ENCODE data around the gene ZSCAN21. TPM values are rescaled to one million over a fixed set of nuclear protein-coding genes. Genes with fewer than 3 reads are reported as not detected.

ZSCAN21 gene
- total RNA-seq, 8 experiments from 2014 or later = 5.9 to 19.5 (median 16.1) TPM

- 80 to 100% (median 93%) methylated on average over 1 to 5 of the region's 5 CpGs; no CpG with 5 or more reads in 6 of the 10 experiments for WGBS, 10 experiments
- no peak overlapping the region for H3K4me3 ChIP-seq
- in situ Hi-C loops (cut with MboI; ENCODE audit: low pct_unique_long_range_greater_than_20kb in 2 of 9, low sequenced_read_pairs in 9 of 9, unreplicated experiment in 9 of 9) = no loop called here
- no peak overlapping the region for H3K27ac ChIP-seq
- no peak for ATAC-seq (replicated peaks in 6 of 8)
- no peaks in the 10 kb centered on the region for H3K4me1 ChIP-seq (replicated peaks in 1 of 2)
Observed at GRCh38 chr7:100069991-100070390, 20.4 kb downstream of the ZSCAN21 start.

DNA sequence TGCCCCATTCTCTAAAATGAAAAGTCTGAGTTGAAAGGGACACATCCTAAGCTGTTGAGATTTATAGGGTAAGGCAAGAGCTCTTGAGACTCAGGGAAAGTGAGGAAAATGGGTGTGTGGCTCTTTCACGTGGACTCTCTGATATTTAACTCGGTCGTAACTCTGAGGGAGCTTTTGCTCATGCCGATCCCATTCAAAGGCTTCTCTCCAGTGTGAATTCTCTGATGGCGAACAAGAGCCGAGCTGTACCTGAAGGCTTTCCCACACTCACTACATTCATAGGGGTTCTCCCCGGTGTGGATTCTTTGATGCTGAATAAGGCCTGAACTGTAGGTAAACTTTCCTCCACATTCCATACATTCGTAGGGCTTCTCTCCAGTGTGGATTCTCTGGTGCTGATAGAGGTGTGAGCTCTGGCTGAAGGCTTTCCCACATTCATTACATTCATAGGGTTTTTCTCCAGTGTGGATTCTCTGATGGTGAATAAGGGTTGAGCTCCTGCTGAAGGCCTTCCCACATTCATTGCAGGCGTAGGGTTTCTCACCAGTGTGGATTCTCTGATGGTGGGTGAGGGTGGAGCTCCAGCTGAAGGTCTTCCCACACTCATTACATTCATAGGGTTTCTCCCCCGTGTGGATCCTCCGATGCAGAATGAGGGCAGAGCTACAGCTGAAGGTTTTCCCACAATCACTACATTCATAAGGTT, 21.6 kb downstream of the ZSCAN21 start:
- 92 to 100% (median 99%) methylated on average over 1 to 10 of the region's 11 CpGs; no CpG with 5 or more reads in 1 of the 10 experiments for WGBS, 10 experiments
- no peak overlapping the region for H3K27ac ChIP-seq
- H3K4me1 ChIP-seq (replicated peaks in 1 of 2) = no peaks in the 10 kb centered on the region
- H3K4me3 ChIP-seq = no peak overlapping the region
- ATAC-seq (replicated peaks in 6 of 8) = no peak
- in situ Hi-C loops (cut with MboI; ENCODE audit: low pct_unique_long_range_greater_than_20kb in 2 of 9, low sequenced_read_pairs in 9 of 9, unreplicated experiment in 9 of 9) = no loop called here

DNA sequence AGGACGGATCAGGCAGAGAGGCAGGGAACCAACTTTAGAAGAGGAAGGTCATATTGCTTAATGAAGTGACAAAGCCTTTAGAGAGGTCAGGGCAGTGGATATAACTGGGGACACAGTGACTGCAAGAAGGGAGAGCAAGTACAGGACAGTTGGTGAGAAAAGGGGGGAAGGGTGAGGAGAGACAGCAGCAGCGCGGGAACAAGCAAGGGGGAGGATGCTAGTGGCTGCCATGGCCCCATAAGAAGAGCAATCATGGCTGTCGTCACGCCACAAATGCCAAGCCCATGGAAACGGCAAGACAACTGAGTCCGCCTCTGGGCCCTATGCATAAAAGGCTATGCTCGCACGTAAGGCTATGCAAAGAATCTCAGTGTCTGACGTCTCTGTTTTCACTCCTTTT, 22.9 kb downstream of the ZSCAN21 start:
- Histone ChIP-seq H3K4me1 (replicated peaks in 1 of 2) (no peaks in the 10 kb centered on the region), H3K27ac (no peak overlapping the region), H3K4me3 (no peak overlapping the region)
- no peak for ATAC-seq (replicated peaks in 6 of 8)
- in situ Hi-C loops (cut with MboI; ENCODE audit: low pct_unique_long_range_greater_than_20kb in 2 of 9, low sequenced_read_pairs in 9 of 9, unreplicated experiment in 9 of 9) = no loop called here
- WGBS, 10 experiments = 91 to 100% (median 95%) methylated on average over 4 to 9 of the region's 10 CpGs

- peaks cover 0 to under 1% of the 10 kb centered on the region in 2 donors for H3K4me1 ChIP-seq (replicated peaks in 1 of 2)
- no peak overlapping the region for H3K27ac ChIP-seq
- 82 to 100% (median 98%) methylated on average over 1 to 7 of the region's 7 CpGs; no CpG with 5 or more reads in 2 of the 10 experiments for WGBS, 10 experiments
- H3K4me3 ChIP-seq = no peak overlapping the region
- in situ Hi-C loops (cut with MboI; ENCODE audit: low pct_unique_long_range_greater_than_20kb in 2 of 9, low sequenced_read_pairs in 9 of 9, unreplicated experiment in 9 of 9) = no loop called here
- no peak for ATAC-seq (replicated peaks in 6 of 8)
Observed at GRCh38 chr7:100074841-100075240, 25.3 kb downstream of the ZSCAN21 start.

GRCh38 chr7:100075418-100075817, 25.8 kb downstream of the ZSCAN21 start:
- in situ Hi-C loops (cut with MboI; ENCODE audit: low pct_unique_long_range_greater_than_20kb in 2 of 9, low sequenced_read_pairs in 9 of 9, unreplicated experiment in 9 of 9) = no loop called here
- 96 to 100% (median 100%) methylated on average over 1 to 6 of the region's 6 CpGs; no CpG with 5 or more reads in 2 of the 10 experiments for WGBS, 10 experiments
- ATAC-seq (replicated peaks in 6 of 8) = no peak

GRCh38 chr7:100077205-100077604, 27.6 kb downstream of the ZSCAN21 start:
- in situ Hi-C loops (cut with MboI; ENCODE audit: low pct_unique_long_range_greater_than_20kb in 2 of 9, low sequenced_read_pairs in 9 of 9, unreplicated experiment in 9 of 9) = no loop called here
- no peak overlapping the region for H3K4me3 ChIP-seq
- WGBS, 10 experiments = 80 to 100% (median 97%) methylated on average over 1 to 4 of the region's 4 CpGs; no CpG with 5 or more reads in 2 of the 10 experiments
- H3K4me1 ChIP-seq (replicated peaks in 1 of 2) = peaks cover 6 to 8% of the 10 kb centered on the region in 2 donors
- H3K27ac ChIP-seq = no peak overlapping the region
- ATAC-seq (replicated peaks in 6 of 8) = no peak

More at GRCh38 chr7:100075418-100075817, 25.8 kb downstream of the ZSCAN21 start:
- Histone ChIP-seq H3K27ac (no peak overlapping the region), H3K4me1 (replicated peaks in 1 of 2) (peaks cover 5 to 6% of the 10 kb centered on the region in 2 donors), H3K4me3 (no peak overlapping the region)

DNA sequence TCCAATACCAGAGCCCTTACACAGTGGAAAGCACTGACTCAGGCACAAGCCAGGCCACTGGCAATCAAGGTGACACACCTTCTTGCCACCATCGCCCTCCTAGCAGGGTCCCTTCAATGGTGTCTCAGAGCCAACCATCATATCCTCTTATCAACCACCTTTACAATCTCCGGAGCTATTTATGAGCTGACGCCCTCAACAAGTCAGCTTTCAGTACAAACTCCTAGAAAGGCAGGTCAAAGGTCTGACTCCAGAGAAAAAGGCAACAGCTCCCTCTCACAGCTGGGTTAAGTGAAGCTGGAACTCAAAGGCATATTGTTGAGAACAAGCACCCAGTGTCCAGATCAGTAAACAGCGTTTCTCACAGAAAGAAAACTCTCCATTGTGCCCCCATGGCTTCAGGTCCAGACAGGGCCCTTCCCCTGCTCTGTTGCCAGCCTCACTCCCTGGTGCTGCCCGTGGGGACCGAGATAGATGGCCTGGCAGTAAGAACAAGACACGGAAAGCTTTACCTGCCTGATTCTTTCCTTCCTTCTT, 29.5 kb downstream of the ZSCAN21 start:
- 67 to 100% (median 94%) methylated on average over 1 to 6 of the region's 7 CpGs; no CpG with 5 or more reads in 1 of the 10 experiments for WGBS, 10 experiments
- no peak overlapping the region for H3K4me3 ChIP-seq
- no peak for ATAC-seq (replicated peaks in 6 of 8)
- no peak overlapping the region for H3K27ac ChIP-seq
- H3K4me1 ChIP-seq (replicated peaks in 1 of 2) = peaks cover 8 to 12% of the 10 kb centered on the region in 2 donors
- in situ Hi-C loops (cut with MboI; ENCODE audit: low pct_unique_long_range_greater_than_20kb in 2 of 9, low sequenced_read_pairs in 9 of 9, unreplicated experiment in 9 of 9) = no loop called here

DNA sequence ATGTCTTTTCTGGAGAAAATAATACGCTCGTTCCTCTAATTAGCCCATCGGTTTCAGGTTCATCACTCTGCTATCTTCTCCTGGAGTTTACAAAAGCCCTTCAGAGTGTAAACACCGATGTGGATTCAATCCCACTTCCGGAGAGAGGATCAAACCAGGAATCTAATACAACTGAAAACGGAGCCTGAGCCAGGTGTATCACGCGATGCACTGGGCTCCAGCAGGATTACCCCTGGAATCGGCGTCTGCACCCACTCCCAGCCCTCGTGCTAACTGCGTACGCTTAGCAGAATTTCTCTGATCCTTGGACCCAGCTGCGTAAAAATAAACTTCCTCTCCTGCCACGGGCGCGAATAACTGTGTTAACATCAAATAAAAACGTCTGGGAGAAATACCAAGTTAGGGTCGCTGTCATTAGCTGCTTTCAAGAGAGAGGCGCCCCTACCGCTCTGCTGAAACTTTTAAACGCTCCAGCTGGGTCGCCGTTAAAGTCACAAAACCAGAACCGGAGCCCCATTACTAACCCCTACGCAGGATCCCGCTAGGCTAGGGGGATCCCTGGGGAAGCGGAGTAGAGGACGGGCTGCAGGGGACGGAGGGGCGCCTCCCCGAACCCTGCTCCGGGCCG, 31.4 kb downstream of the ZSCAN21 start:
- ATAC-seq (replicated peaks in 6 of 8) = peak in 3 of 8 experiments; percentile 5 to 16 (median 11)

GRCh38 chr7:100081535-100082102, 32.0 kb downstream of the ZSCAN21 start, which contains the start of gene ZNF3:
Gene ZNF3 (minus strand): TSS chr7:100081723. CDS start chr7:100077357, 4,366 bp downstream.
- in situ Hi-C loops (cut with MboI; ENCODE audit: low pct_unique_long_range_greater_than_20kb in 2 of 9, low sequenced_read_pairs in 9 of 9, unreplicated experiment in 9 of 9) = no loop called here
- peak; percentile 58 to 84 (median 82) for ATAC-seq (replicated peaks in 6 of 8)
- WGBS, 10 experiments = 0% methylated on average over 4 to 15 of the region's 55 CpGs; no CpG with 5 or more reads in 8 of the 10 experiments
- Histone ChIP-seq H3K4me1 (replicated peaks in 1 of 2) (peaks cover 8 to 12% of the 10 kb centered on the region in 2 donors), H3K27ac (peak within 1 kb of the TSS; percentile 97 to 98), H3K4me3 (peak within 1 kb of the TSS; percentile 81 to 95 (median 92))

More for the DNA sequence above, 31.4 kb downstream of the ZSCAN21 start:
- peak overlapping the region; percentile 97 to 98 for H3K27ac ChIP-seq
- peak overlapping the region; percentile 81 to 95 (median 92) for H3K4me3 ChIP-seq
- peaks cover 8 to 12% of the 10 kb centered on the region in 2 donors for H3K4me1 ChIP-seq (replicated peaks in 1 of 2)
- in situ Hi-C loops (cut with MboI; ENCODE audit: low pct_unique_long_range_greater_than_20kb in 2 of 9, low sequenced_read_pairs in 9 of 9, unreplicated experiment in 9 of 9) = no loop called here
- 0 to 13% (median 3%) methylated on average over 3 to 24 of the region's 34 CpGs; no CpG with 5 or more reads in 1 of the 10 experiments for WGBS, 10 experiments

GRCh38 chr7:100082978-100083377, 33.4 kb downstream of the ZSCAN21 start:
- Histone ChIP-seq H3K4me1 (replicated peaks in 1 of 2) (peaks cover 8 to 14% of the 10 kb centered on the region in 2 donors), H3K4me3 (peak overlapping the region in 4 of 5 donors; percentile 81 to 95 (median 90)), H3K27ac (peak overlapping the region; percentile 49 to 91)
- in situ Hi-C loops (cut with MboI; ENCODE audit: low pct_unique_long_range_greater_than_20kb in 2 of 9, low sequenced_read_pairs in 9 of 9, unreplicated experiment in 9 of 9) = no loop called here
- WGBS, 10 experiments = 36 to 86% (median 61%) methylated on average over 3 to 4 of the region's 4 CpGs; no CpG with 5 or more reads in 2 of the 10 experiments
- ATAC-seq (replicated peaks in 6 of 8) = peak in 2 of 8 experiments; percentile 5 to 8

- no peak for ATAC-seq (replicated peaks in 6 of 8)
- Histone ChIP-seq H3K4me3 (no peak overlapping the region), H3K4me1 (replicated peaks in 1 of 2) (peaks cover 10 to 18% of the 10 kb centered on the region in 2 donors), H3K27ac (no peak overlapping the region)
- in situ Hi-C loops (cut with MboI; ENCODE audit: low pct_unique_long_range_greater_than_20kb in 2 of 9, low sequenced_read_pairs in 9 of 9, unreplicated experiment in 9 of 9) = no loop called here
- WGBS, 10 experiments = 56 to 100% (median 86%) methylated on average over 1 to 3 of the region's 3 CpGs; no CpG with 5 or more reads in 3 of the 10 experiments
Observed at GRCh38 chr7:100085515-100085914, 35.9 kb downstream of the ZSCAN21 start.

- 0 to 90% (median 76%) methylated on average over 1 to 5 of the region's 10 CpGs for WGBS, 10 experiments
- no peak overlapping the region for H3K4me3 ChIP-seq
- ATAC-seq (replicated peaks in 6 of 8) = peak in 3 of 8 experiments; percentile 2 to 18 (median 8)
- peaks cover 10 to 18% of the 10 kb centered on the region in 2 donors for H3K4me1 ChIP-seq (replicated peaks in 1 of 2)
- no peak overlapping the region for H3K27ac ChIP-seq
- in situ Hi-C loops (cut with MboI; ENCODE audit: low pct_unique_long_range_greater_than_20kb in 2 of 9, low sequenced_read_pairs in 9 of 9, unreplicated experiment in 9 of 9) = no loop called here
Observed at GRCh38 chr7:100087055-100087750, 37.6 kb downstream of the ZSCAN21 start.

Measured in motor neuron (in vitro differentiated cells).